DND-41 (cell line): ENCODE measurements around the gene NOTCH2.

Experiments
- ATAC-seq: fragments of 200-7000 bp; cut with Tn5 transposase; 3 replicates; pipeline ENCODE4 v1.9.1; 2021; ENCODE audit warnings: low read depth; ENCODE audit not compliant: insufficient read depth
- DNase-seq: peaks from one replicate; pipeline ENCODE4 v3.0.0-alpha.2; 2020
- H2AFZ ChIP-seq: 2 replicates; pipeline ENCODE4 v1.6.0; 2012; ENCODE audit warnings: low read depth, low read length
- H3K27ac ChIP-seq: 2 replicates; pipeline ENCODE4 v1.5.1; 2012; ENCODE audit warnings: low read length, inconsistent platforms
- H3K27me3 ChIP-seq: fragments of 200-600 bp; sonication (generic); 2 replicates; pipeline ENCODE4 v1.6.0; 2012; ENCODE audit warnings: low read length, mild to moderate bottlenecking, inconsistent platforms; ENCODE audit not compliant: insufficient read depth, poor library complexity
- H3K36me3 ChIP-seq: 2 replicates; pipeline ENCODE4 v1.5.1; 2012; ENCODE audit warnings: low read length, inconsistent platforms; ENCODE audit not compliant: insufficient read depth
- H3K4me1 ChIP-seq: 2 replicates; pipeline ENCODE4 v1.5.1; 2012; ENCODE audit warnings: mild to moderate bottlenecking, low read length; ENCODE audit not compliant: insufficient read depth
- H3K4me2 ChIP-seq: 2 replicates; pipeline ENCODE4 v1.6.0; 2012; ENCODE audit warnings: mild to moderate bottlenecking, moderate library complexity, low read length, inconsistent platforms; ENCODE audit not compliant: insufficient read depth
- H3K4me3 ChIP-seq, 2 experiments: fragments of 200-600 bp in 1 of 2; shearing (Covaris generic) in 1 of 2; 2 replicates each; pipeline ENCODE4 v1.5.1; 2012 to 2016; ENCODE audit warnings: inconsistent platforms in 2 of 2, low read length in 2 of 2, mild to moderate bottlenecking in 2 of 2, low read depth in 1 of 2, moderate library complexity in 1 of 2
- H3K79me2 ChIP-seq: 2 replicates; pipeline ENCODE4 v1.6.0; 2012; ENCODE audit warnings: low read length, inconsistent platforms; ENCODE audit not compliant: insufficient read depth
- H3K9ac ChIP-seq: 2 replicates; pipeline ENCODE4 v1.6.0; 2012; ENCODE audit warnings: low read depth, mild to moderate bottlenecking, inconsistent platforms, low read length, moderate library complexity
- H3K9me3 ChIP-seq: 2 replicates; pipeline ENCODE4 v1.5.1; 2012; ENCODE audit warnings: low read length, moderate library complexity, mild to moderate bottlenecking, inconsistent platforms; ENCODE audit not compliant: insufficient read depth, severe bottlenecking
- H4K20me1 ChIP-seq: 2 replicates; pipeline ENCODE4 v1.6.0; 2012; ENCODE audit warnings: low read length; ENCODE audit not compliant: insufficient read depth
- EZH2 ChIP-seq: IDR thresholded peaks from 3 replicates; pipeline ENCODE4 v1.6.1; 2012; ENCODE audit warnings: borderline replicate concordance, low read depth, mild to moderate bottlenecking, moderate library complexity, low read length, inconsistent platforms; ENCODE audit not compliant: severe bottlenecking
- TF ChIP-seq, protein P1 (sequence below): IDR thresholded peaks from 2 replicates; pipeline ENCODE4 v1.5.1; 2012; ENCODE audit warnings: borderline replicate concordance, low read length, moderate library complexity, mild to moderate bottlenecking; ENCODE audit not compliant: poor library complexity, severe bottlenecking; ENCODE audit errors: extremely low read depth

Gene NOTCH2

DNA sequence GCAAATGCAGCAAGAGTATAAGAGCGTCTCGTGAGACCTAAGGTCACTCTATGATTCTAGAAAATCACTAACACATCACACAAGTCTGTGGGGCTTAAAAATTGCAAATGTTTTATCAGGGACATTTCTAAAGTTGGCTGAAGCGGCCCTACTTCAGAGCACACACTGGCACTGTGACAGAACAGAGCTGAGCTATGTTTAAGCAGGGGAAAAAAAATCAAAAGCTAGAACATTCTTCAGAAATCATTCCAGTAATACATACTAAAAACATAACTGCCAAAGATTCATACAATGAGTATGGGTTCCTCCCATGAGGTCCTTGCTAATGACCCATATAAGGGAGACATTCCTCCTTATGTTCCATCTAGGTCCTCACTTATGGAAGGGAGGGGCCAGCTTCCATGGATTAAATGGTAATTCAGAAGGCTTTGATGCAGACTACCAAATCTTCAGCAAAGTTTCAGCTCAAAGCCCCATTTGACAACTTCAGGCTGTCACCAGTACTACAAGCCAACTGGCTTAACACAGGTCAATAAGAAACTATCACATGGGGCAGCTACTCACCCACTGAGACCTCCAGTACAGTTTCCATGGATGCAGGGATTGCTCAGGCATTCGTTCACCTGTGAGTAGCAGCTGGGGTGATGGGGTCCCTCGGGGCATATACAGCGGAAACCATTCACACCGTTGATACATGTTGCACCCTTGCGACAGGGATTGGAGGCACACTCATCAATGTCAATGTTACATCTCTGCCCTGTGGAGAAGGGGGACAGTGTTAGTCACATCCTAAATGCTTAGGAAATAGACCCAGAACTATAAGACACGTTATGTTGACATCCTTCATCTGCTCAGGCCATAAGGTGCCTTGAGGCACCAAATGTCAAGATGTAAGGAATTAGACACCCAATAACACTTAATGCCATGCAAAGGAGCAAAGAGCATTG, 114.7 kb downstream of the NOTCH2 start:
- no peak overlapping the region for H2AFZ ChIP-seq
- TF ChIP-seq, protein P1, sequence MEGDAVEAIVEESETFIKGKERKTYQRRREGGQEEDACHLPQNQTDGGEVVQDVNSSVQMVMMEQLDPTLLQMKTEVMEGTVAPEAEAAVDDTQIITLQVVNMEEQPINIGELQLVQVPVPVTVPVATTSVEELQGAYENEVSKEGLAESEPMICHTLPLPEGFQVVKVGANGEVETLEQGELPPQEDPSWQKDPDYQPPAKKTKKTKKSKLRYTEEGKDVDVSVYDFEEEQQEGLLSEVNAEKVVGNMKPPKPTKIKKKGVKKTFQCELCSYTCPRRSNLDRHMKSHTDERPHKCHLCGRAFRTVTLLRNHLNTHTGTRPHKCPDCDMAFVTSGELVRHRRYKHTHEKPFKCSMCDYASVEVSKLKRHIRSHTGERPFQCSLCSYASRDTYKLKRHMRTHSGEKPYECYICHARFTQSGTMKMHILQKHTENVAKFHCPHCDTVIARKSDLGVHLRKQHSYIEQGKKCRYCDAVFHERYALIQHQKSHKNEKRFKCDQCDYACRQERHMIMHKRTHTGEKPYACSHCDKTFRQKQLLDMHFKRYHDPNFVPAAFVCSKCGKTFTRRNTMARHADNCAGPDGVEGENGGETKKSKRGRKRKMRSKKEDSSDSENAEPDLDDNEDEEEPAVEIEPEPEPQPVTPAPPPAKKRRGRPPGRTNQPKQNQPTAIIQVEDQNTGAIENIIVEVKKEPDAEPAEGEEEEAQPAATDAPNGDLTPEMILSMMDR: no peak
- no peak for TF ChIP-seq EZH2
- H3K4me2 ChIP-seq: no peak overlapping the region
- H3K9ac ChIP-seq: no peak overlapping the region
- no peaks in the 10 kb centered on the region for H3K9me3 ChIP-seq
- no peaks in the 10 kb centered on the region for H3K4me1 ChIP-seq
- H3K79me2 ChIP-seq: no peaks in the 10 kb centered on the region
- H3K36me3 ChIP-seq: peaks cover 77% of the 10 kb centered on the region
- DNase-seq (no peak), ATAC-seq (no peak)
- no peaks in the 10 kb centered on the region for H4K20me1 ChIP-seq
- no peak overlapping the region for H3K27ac ChIP-seq
- no peaks in the 10 kb centered on the region for H3K27me3 ChIP-seq
- H3K4me3 ChIP-seq: no peak overlapping the region

GRCh38 chr1:119953266-119953998, 116.0 kb downstream of the NOTCH2 start:
- peaks cover 79% of the 10 kb centered on the region for H3K36me3 ChIP-seq
- H3K9ac ChIP-seq: no peak overlapping the region
- no peak overlapping the region for H3K4me3 ChIP-seq
- H4K20me1 ChIP-seq: no peaks in the 10 kb centered on the region
- H3K9me3 ChIP-seq: no peaks in the 10 kb centered on the region
- TF ChIP-seq EZH2: no peak
- H3K4me1 ChIP-seq: no peaks in the 10 kb centered on the region
- DNase-seq (no peak), ATAC-seq (no peak)
- no peaks in the 10 kb centered on the region for H3K79me2 ChIP-seq
- no peak overlapping the region for H3K27ac ChIP-seq
- H3K4me2 ChIP-seq: no peak overlapping the region
- H2AFZ ChIP-seq: no peak overlapping the region
- no peaks in the 10 kb centered on the region for H3K27me3 ChIP-seq

DNA sequence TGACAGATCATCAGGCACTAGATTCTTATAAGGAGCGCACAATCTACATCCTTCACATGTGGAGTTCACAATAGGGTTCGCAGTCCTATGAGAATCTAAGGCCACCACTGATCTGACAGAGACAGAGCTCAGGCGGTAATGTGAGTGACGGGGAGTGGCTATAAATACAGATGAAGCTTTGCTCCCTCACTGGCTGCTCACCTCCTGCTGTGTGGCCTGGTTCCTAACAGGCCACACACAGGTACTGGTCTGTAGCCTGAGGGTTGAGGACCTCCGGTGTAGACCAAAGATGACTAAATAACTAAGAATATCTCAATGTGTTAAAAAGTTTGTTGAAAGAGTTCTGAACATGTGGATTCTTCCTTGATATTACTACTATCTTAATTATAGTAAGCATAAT, 117.0 kb downstream of the NOTCH2 start:
- no peak for DNase-seq
- peaks cover 81% of the 10 kb centered on the region for H3K36me3 ChIP-seq
- no peak for ATAC-seq
- H2AFZ ChIP-seq: no peak overlapping the region
- H3K79me2 ChIP-seq: no peaks in the 10 kb centered on the region
- no peak overlapping the region for H3K4me3 ChIP-seq
- H3K9me3 ChIP-seq: no peaks in the 10 kb centered on the region
- no peak for TF ChIP-seq EZH2
- TF ChIP-seq, protein P1: no peak
- no peak overlapping the region for H3K27ac ChIP-seq
- no peaks in the 10 kb centered on the region for H4K20me1 ChIP-seq
- no peaks in the 10 kb centered on the region for H3K27me3 ChIP-seq
- no peak overlapping the region for H3K9ac ChIP-seq
- H3K4me1 ChIP-seq: no peaks in the 10 kb centered on the region
- no peak overlapping the region for H3K4me2 ChIP-seq
